ENCODE data around the gene MOBP. TPM values are rescaled to one million over a fixed set of nuclear protein-coding genes. Genes with fewer than 3 reads are reported as not detected.

The MOBP gene
- total and polyA plus RNA-seq, 2 of the 8 experiments (the other 6 are each of a cell fraction or from before 2014, with no cell fraction given): 0.06 to 0.50 TPM

- peaks cover 0 to 3% (median 1%) of the 10 kb centered on the region in 4 experiments; a peak in 3 of 7 replicates for H3K4me1 ChIP-seq (replicated peaks in 1 of 4; ENCODE audit: control insufficient read depth in 3 of 4, insufficient read depth in 4 of 4, low read length in 3 of 4)
- peak overlapping the region; percentile 7; the same call in 1 of the 2 replicates for H2AK5ac ChIP-seq (ENCODE audit: low read depth, low read length)
- TF ChIP-seq CTBP2 (IDR thresholded peaks at IDR 0.05; ENCODE audit: borderline replicate concordance, insufficient read depth, insufficient read length, low read length) (no peak), SP2 (IDR thresholded peaks at IDR 0.05; ENCODE audit: low read length) (no peak), TBP (IDR thresholded peaks at IDR 0.05; ENCODE audit: low read depth, low read length) (no peak), CTCF (IDR thresholded peaks at IDR 0.05; ENCODE audit: control extremely low read depth in 1 of 3, insufficient read depth in 1 of 3, low read depth in 1 of 3, low read length in 3 of 3) (peak in 1 of 3 experiments; percentile 11; a peak in 1 of 4 replicates), TEAD4 (IDR thresholded peaks at IDR 0.05; ENCODE audit: low read depth, low read length) (peak; percentile 18; the same call in 1 of the 2 replicates), SIRT6 (IDR thresholded peaks at IDR 0.05; ENCODE audit: low read length) (no peak), NANOG (IDR thresholded peaks at IDR 0.05; ENCODE audit: insufficient read depth, low read depth, low read length, poor library complexity, severe bottlenecking) (no peak), CHD1 (IDR thresholded peaks at IDR 0.05; ENCODE audit: low read depth, low read length) (no peak)
- no peak overlapping the region for H4K91ac ChIP-seq (replicated peaks; ENCODE audit: insufficient read length, low read length)
- no peak overlapping the region; the same call in 1 of the 2 replicates for H2BK15ac ChIP-seq (ENCODE audit: low read length)
- peak overlapping the region; percentile 81; the same call in 1 of the 2 replicates for H2BK12ac ChIP-seq (ENCODE audit: low read depth, low read length)
- no peak overlapping the region for H3K9ac ChIP-seq (replicated peaks in 1 of 4; ENCODE audit: extremely low read depth in 1 of 4, low read depth in 3 of 4, low read length in 3 of 4)
- DNase-seq (ENCODE audit: low read depth in 1 of 2, low spot score in 2 of 2): no peak
- no peak overlapping the region for H4K5ac ChIP-seq (ENCODE audit: insufficient read length, low read depth, low read length)
- no peaks in the 10 kb centered on the region for H3K79me1 ChIP-seq (ENCODE audit: low read depth, low read length)
- no peak overlapping the region for H2BK5ac ChIP-seq (ENCODE audit: low read depth, low read length)
- H2BK120ac ChIP-seq (replicated peaks; ENCODE audit: low read depth, low read length): no peak overlapping the region
- H3K27me3 ChIP-seq (replicated peaks in 1 of 4; ENCODE audit: control insufficient read depth in 3 of 4, extremely low read depth in 1 of 4, insufficient read depth in 3 of 4, low read length in 3 of 4): no peaks in the 10 kb centered on the region
- no peaks in the 10 kb centered on the region for H3K9me3 ChIP-seq (ENCODE audit: insufficient read depth in 2 of 2, low read depth in 1 of 2, low read length in 1 of 2)
- H3K56ac ChIP-seq (replicated peaks; ENCODE audit: insufficient read length, low read depth, low read length): no peak overlapping the region
- CTCF ChIA-PET (ENCODE audit: partially characterized antibody): interaction anchor here (0.9 kb wide), 1 partner anchor 11 kb away, joined by 4 read pairs; no protein-coding TSS in a partner anchor
- no peak overlapping the region for H3K14ac ChIP-seq (ENCODE audit: insufficient read length)
- 0 out of 2 replicates have a peak overlapping the region, but pooled peaks have one; percentile 19 for H2BK20ac ChIP-seq (ENCODE audit: low read length)
- 0 out of 2 replicates have a peak overlapping the region, but pooled peaks have one; percentile 48 for H2AFZ ChIP-seq (ENCODE audit: low read length)
- no peaks in the 10 kb centered on the region for H4K20me1 ChIP-seq (replicated peaks in 1 of 2; ENCODE audit: control insufficient read depth in 1 of 2, insufficient read depth in 2 of 2, low read length in 2 of 2)
- no peaks in the 10 kb centered on the region for H3K36me3 ChIP-seq (ENCODE audit: control insufficient read depth in 2 of 4, insufficient read depth in 4 of 4, low read length in 3 of 4)
- H3K23ac ChIP-seq (ENCODE audit: insufficient read length): no peak overlapping the region
- no peaks in the 10 kb centered on the region for H3K23me2 ChIP-seq (ENCODE audit: low read depth, low read length)
- H3K18ac ChIP-seq (ENCODE audit: extremely low read depth, low read length): peak overlapping the region; percentile 81; the same call in 1 of the 2 replicates
- no peak overlapping the region for H3K4ac ChIP-seq (replicated peaks; ENCODE audit: insufficient read length, low read depth, low read length)
- WGBS, 2 experiments (ENCODE audit: extremely low coverage in 1 of 2, insufficient coverage in 1 of 2, insufficient read length in 1 of 2, insufficient replicate concordance in 2 of 2, low coverage in 1 of 2, low lambda C conversion rate in 2 of 2, missing lambda C conversion rate in 1 of 2): 82% methylated on average over 11 of the region's 11 CpGs; no CpG with 5 or more reads in 1 of the 2 experiments
- POLR2A ChIA-PET (ENCODE audit: partially characterized antibody): no interaction called here
- no peaks in the 10 kb centered on the region for H3K79me2 ChIP-seq (ENCODE audit: control insufficient read depth in 1 of 2, insufficient read depth in 2 of 2, low read length in 2 of 2)
- H3K27ac ChIP-seq (ENCODE audit: low read depth, low read length): no peak overlapping the region
- FAIRE-seq: no peak
- no peak overlapping the region for H4K8ac ChIP-seq (ENCODE audit: extremely low read depth, insufficient read depth, low read length)
- no peak overlapping the region for H3K4me2 ChIP-seq (ENCODE audit: insufficient read depth in 1 of 2, low read depth in 2 of 2, low read length in 2 of 2)
- no peak overlapping the region for H3K4me3 ChIP-seq (ENCODE audit: extremely low read depth in 1 of 4, insufficient read depth in 2 of 4, low read depth in 3 of 4, low read length in 4 of 4)
Measured at GRCh38 chr3:39515681-39516441, 48.4 kb downstream of the MOBP start.

Data from H1 (cell line).